ENCODE measurements around the gene ARHGEF3.

Gene ARHGEF3

DNA sequence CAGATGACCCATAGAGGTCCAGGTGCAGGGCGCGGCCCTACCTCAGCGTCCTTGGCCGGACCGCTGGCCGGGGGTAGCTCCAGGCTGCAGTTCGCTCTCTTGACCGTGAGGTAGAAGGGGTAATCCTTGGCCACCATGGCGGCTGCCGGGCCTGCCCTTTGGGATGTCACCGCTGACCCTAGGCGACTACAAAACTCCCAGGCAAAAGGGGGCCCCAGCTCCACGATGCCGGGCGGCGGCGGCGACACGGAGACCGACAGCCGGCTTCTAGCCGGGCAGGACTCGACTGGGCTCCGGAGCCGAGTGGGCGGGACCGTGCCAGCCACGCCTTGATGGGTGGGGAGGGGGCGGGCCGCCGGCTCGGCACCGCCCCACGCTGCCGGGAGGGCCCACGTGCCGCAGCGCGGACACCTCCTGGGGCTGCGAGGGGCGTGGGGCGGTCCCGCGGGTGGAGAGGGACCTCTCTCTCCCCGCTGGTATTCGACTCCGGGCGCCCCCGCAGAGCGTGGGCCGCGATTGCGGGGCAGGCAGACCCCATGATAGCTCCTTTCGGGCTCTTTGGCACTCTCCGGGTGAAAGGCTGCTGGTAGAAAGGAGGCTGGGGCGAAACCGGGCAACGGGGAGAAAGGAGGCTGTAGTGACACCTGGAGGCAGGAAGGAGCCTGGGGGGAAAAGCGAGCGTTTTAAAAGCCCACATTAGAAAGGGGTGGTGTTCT is at the start of gene ARHGEF3 (continued):
- no peak for TF ChIP-seq ZNF133 (tag by site-specific recombination; IDR thresholded peaks at IDR 0.05)
- TF ChIP-seq REPIN1 (tag by site-specific recombination; IDR thresholded peaks at IDR 0.05; ENCODE audit: low read depth) = no peak
- TF ChIP-seq, protein P1, sequence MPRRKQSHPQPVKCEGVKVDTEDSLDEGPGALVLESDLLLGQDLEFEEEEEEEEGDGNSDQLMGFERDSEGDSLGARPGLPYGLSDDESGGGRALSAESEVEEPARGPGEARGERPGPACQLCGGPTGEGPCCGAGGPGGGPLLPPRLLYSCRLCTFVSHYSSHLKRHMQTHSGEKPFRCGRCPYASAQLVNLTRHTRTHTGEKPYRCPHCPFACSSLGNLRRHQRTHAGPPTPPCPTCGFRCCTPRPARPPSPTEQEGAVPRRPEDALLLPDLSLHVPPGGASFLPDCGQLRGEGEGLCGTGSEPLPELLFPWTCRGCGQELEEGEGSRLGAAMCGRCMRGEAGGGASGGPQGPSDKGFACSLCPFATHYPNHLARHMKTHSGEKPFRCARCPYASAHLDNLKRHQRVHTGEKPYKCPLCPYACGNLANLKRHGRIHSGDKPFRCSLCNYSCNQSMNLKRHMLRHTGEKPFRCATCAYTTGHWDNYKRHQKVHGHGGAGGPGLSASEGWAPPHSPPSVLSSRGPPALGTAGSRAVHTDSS (tag by site-specific recombination; IDR thresholded peaks at IDR 0.05) = no peak
- TF ChIP-seq ZNF558 (tag by site-specific recombination; IDR thresholded peaks at IDR 0.05) = no peak
- TF ChIP-seq, protein P2, sequence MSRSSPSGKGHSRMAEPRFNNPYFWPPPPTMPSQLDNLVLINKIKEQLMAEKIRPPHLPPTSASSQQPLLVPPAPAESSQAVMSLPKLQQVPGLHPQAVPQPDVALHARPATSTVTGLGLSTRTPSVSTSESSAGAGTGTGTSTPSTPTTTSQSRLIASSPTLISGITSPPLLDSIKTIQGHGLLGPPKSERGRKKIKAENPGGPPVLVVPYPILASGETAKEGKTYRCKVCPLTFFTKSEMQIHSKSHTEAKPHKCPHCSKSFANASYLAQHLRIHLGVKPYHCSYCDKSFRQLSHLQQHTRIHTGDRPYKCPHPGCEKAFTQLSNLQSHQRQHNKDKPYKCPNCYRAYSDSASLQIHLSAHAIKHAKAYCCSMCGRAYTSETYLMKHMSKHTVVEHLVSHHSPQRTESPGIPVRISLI (tag by site-specific recombination; IDR thresholded peaks at IDR 0.05) = no peak
- TF ChIP-seq SCRT1 (tag by site-specific recombination; IDR thresholded peaks at IDR 0.05; ENCODE audit: borderline replicate concordance) = no peak
- no peak for TF ChIP-seq ZNF223 (tag by site-specific recombination; IDR thresholded peaks at IDR 0.05)
- TF ChIP-seq, protein P3, sequence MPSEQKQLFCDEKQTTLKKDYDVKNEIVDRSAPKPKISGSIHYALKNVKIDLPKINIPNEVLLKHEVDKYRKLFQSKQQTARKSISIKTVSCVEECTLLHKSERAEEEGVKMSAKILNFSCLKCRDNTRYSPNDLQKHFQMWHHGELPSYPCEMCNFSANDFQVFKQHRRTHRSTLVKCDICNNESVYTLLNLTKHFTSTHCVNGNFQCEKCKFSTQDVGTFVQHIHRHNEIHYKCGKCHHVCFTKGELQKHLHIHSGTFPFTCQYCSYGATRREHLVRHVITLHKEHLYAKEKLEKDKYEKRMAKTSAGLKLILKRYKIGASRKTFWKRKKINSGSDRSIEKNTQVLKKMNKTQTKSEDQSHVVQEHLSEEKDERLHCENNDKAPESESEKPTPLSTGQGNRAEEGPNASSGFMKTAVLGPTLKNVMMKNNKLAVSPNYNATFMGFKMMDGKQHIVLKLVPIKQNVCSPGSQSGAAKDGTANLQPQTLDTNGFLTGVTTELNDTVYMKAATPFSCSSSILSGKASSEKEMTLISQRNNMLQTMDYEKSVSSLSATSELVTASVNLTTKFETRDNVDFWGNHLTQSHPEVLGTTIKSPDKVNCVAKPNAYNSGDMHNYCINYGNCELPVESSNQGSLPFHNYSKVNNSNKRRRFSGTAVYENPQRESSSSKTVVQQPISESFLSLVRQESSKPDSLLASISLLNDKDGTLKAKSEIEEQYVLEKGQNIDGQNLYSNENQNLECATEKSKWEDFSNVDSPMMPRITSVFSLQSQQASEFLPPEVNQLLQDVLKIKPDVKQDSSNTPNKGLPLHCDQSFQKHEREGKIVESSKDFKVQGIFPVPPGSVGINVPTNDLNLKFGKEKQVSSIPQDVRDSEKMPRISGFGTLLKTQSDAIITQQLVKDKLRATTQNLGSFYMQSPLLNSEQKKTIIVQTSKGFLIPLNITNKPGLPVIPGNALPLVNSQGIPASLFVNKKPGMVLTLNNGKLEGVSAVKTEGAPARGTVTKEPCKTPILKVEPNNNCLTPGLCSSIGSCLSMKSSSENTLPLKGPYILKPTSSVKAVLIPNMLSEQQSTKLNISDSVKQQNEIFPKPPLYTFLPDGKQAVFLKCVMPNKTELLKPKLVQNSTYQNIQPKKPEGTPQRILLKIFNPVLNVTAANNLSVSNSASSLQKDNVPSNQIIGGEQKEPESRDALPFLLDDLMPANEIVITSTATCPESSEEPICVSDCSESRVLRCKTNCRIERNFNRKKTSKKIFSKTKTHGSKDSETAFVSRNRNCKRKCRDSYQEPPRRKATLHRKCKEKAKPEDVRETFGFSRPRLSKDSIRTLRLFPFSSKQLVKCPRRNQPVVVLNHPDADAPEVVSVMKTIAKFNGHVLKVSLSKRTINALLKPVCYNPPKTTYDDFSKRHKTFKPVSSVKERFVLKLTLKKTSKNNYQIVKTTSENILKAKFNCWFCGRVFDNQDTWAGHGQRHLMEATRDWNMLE (tag by site-specific recombination; conservative IDR thresholded peaks at IDR 0.05; ENCODE audit: low read depth) = peak; percentile 34; the same call in 1 of the 2 replicates
- TF ChIP-seq ZNF16 (tag by site-specific recombination; IDR thresholded peaks at IDR 0.05; ENCODE audit: low read depth) = no peak
- no peak for TF ChIP-seq RBAK (tag by site-specific recombination; IDR thresholded peaks at IDR 0.05)
- TF ChIP-seq ZNF426 (tag by site-specific recombination; IDR thresholded peaks at IDR 0.05) = no peak
- TF ChIP-seq, protein P4, sequence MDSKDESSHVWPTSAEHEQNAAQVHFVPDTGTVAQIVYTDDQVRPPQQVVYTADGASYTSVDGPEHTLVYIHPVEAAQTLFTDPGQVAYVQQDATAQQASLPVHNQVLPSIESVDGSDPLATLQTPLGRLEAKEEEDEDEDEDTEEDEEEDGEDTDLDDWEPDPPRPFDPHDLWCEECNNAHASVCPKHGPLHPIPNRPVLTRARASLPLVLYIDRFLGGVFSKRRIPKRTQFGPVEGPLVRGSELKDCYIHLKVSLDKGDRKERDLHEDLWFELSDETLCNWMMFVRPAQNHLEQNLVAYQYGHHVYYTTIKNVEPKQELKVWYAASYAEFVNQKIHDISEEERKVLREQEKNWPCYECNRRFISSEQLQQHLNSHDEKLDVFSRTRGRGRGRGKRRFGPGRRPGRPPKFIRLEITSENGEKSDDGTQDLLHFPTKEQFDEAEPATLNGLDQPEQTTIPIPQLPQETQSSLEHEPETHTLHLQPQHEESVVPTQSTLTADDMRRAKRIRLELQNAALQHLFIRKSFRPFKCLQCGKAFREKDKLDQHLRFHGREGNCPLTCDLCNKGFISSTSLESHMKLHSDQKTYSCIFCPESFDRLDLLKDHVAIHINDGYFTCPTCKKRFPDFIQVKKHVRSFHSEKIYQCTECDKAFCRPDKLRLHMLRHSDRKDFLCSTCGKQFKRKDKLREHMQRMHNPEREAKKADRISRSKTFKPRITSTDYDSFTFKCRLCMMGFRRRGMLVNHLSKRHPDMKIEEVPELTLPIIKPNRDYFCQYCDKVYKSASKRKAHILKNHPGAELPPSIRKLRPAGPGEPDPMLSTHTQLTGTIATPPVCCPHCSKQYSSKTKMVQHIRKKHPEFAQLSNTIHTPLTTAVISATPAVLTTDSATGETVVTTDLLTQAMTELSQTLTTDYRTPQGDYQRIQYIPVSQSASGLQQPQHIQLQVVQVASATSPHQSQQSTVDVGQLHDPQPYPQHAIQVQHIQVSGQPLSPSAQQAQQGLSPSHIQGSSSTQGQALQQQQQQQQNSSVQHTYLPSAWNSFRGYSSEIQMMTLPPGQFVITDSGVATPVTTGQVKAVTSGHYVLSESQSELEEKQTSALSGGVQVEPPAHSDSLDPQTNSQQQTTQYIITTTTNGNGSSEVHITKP (tag by site-specific recombination; IDR thresholded peaks at IDR 0.05) = no peak
- TF ChIP-seq, protein P5, sequence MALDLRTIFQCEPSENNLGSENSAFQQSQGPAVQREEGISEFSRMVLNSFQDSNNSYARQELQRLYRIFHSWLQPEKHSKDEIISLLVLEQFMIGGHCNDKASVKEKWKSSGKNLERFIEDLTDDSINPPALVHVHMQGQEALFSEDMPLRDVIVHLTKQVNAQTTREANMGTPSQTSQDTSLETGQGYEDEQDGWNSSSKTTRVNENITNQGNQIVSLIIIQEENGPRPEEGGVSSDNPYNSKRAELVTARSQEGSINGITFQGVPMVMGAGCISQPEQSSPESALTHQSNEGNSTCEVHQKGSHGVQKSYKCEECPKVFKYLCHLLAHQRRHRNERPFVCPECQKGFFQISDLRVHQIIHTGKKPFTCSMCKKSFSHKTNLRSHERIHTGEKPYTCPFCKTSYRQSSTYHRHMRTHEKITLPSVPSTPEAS (tag by site-specific recombination; IDR thresholded peaks at IDR 0.05) = no peak
- TF ChIP-seq, protein P6, sequence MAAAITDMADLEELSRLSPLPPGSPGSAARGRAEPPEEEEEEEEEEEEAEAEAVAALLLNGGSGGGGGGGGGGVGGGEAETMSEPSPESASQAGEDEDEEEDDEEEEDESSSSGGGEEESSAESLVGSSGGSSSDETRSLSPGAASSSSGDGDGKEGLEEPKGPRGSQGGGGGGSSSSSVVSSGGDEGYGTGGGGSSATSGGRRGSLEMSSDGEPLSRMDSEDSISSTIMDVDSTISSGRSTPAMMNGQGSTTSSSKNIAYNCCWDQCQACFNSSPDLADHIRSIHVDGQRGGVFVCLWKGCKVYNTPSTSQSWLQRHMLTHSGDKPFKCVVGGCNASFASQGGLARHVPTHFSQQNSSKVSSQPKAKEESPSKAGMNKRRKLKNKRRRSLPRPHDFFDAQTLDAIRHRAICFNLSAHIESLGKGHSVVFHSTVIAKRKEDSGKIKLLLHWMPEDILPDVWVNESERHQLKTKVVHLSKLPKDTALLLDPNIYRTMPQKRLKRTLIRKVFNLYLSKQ (tag by site-specific recombination; IDR thresholded peaks at IDR 0.05; ENCODE audit: borderline replicate concordance) = no peak
- peak; percentile 77; the same call in 1 of the 2 replicates for TF ChIP-seq ZFP69B (tag by site-specific recombination; IDR thresholded peaks at IDR 0.05)
- no peak for TF ChIP-seq ZNF391 (tag by site-specific recombination; IDR thresholded peaks at IDR 0.05; ENCODE audit: borderline replicate concordance, low read depth)
- no peak for TF ChIP-seq ZNF121 (tag by site-specific recombination; IDR thresholded peaks at IDR 0.05)
- no peak for TF ChIP-seq YY2 (tag by site-specific recombination; IDR thresholded peaks at IDR 0.05)
- TF ChIP-seq, protein P7, sequence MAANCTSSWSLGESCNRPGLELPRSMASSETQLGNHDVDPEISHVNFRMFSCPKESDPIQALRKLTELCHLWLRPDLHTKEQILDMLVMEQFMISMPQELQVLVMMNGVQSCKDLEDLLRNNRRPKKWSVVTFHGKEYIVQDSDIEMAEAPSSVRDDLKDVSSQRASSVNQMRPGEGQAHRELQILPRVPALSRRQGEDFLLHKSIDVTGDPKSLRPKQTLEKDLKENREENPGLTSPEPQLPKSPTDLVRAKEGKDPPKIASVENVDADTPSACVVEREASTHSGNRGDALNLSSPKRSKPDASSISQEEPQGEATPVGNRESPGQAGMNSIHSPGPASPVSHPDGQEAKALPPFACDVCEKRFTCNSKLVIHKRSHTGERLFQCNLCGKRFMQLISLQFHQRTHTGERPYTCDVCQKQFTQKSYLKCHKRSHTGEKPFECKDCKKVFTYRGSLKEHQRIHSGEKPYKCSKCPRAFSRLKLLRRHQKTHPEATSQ (tag by site-specific recombination; IDR thresholded peaks at IDR 0.05) = no peak
- TF ChIP-seq OSR2 (tag by site-specific recombination; IDR thresholded peaks at IDR 0.05) = no peak
- TF ChIP-seq SALL2 (tag by site-specific recombination; IDR thresholded peaks at IDR 0.05; ENCODE audit: borderline replicate concordance) = no peak
- TF ChIP-seq ZNF37A (tag by site-specific recombination; IDR thresholded peaks at IDR 0.05) = no peak

All from HEK293 (cell line).